H1 (cell line): ENCODE results near the gene SMG1. TPM values are rescaled to one million over a fixed set of nuclear protein-coding genes. Genes with fewer than 3 reads are reported as not detected.
"Not testable (repeated sequence)": the region's sequence is repeated elsewhere in the genome, so short reads cannot be mapped to it uniquely, and the experiment has no call there.

Source experiments
- CTCF ChIA-PET: fragments of 300-600 bp; sonication (Branson Sonifier 250); formaldehyde crosslinking; loops from one replicate; lab custom pipeline; 2021; ENCODE audit not compliant: partially characterized antibody; lab: Charles Lee
- POLR2A ChIA-PET: fragments of 300-600 bp; sonication (Branson Sonifier 250); formaldehyde crosslinking; loops from one replicate; lab custom pipeline; 2021; ENCODE audit warnings: inconsistent platforms; ENCODE audit not compliant: partially characterized antibody; lab: Charles Lee
- DNase-seq, 2 experiments: peaks; one replicate each; pipeline versions ENCODE4 v3.0.0 to v3.0.0-alpha.2; 2010 to 2022; ENCODE audit warnings: low spot score in 2 of 2, low read depth in 1 of 2, mixed read lengths in 1 of 2
- FAIRE-seq: peaks from 2 replicates; lab custom pipeline; 2011; peaks lifted over from hg19 to GRCh38; lab: Jason Lieb, UNC
- H2AFZ ChIP-seq: 2 replicates; pipeline ENCODE4 v1.8.1; 2012; ENCODE audit warnings: low read length, inconsistent platforms
- H2AK5ac ChIP-seq: 2 replicates; pipeline ENCODE4 v1.6.1; 2013; ENCODE audit warnings: low read depth, low read length
- H2BK120ac ChIP-seq: replicated peaks from 2 replicates; pipeline ENCODE3; 2013; ENCODE audit warnings: low read depth, low read length, inconsistent platforms
- H2BK12ac ChIP-seq: 2 replicates; pipeline ENCODE4 v1.6.1; 2013; ENCODE audit warnings: low read depth, low read length
- H2BK15ac ChIP-seq: 2 replicates; pipeline ENCODE4 v1.6.1; 2013; ENCODE audit warnings: low read length
- H2BK20ac ChIP-seq: 2 replicates; pipeline ENCODE4 v1.6.1; 2013; ENCODE audit warnings: low read length
- H2BK5ac ChIP-seq: 2 replicates; pipeline ENCODE4 v1.6.1; 2013; ENCODE audit warnings: low read depth, low read length
- H3K14ac ChIP-seq: 2 replicates; pipeline ENCODE4 v1.6.1; 2013; ENCODE audit warnings: inconsistent platforms; ENCODE audit not compliant: insufficient read length
- H3K18ac ChIP-seq: 2 replicates; pipeline ENCODE4 v1.6.1; 2013; ENCODE audit warnings: low read length; ENCODE audit errors: extremely low read depth
- H3K23ac ChIP-seq: 2 replicates; pipeline ENCODE4 v1.6.1; 2013; ENCODE audit warnings: inconsistent platforms; ENCODE audit not compliant: insufficient read length
- H3K23me2 ChIP-seq: 2 replicates; pipeline ENCODE4 v1.6.1; 2013; ENCODE audit warnings: low read depth, low read length
- H3K27ac ChIP-seq: 2 replicates; pipeline ENCODE4 v1.6.1; 2011; ENCODE audit warnings: low read depth, low read length, inconsistent platforms
- H3K27me3 ChIP-seq, 4 experiments: replicated peaks in 1 of 4; 1 replicate in 1 of 4; 2 replicates in 3 of 4; pipeline versions ENCODE4 v1.6.1 to v1.8.1; 2011 to 2013; ENCODE audit warnings: low read length in 3 of 4, mild to moderate bottlenecking in 3 of 4, inconsistent platforms in 2 of 4, mixed read lengths in 2 of 4, moderate library complexity in 1 of 4; ENCODE audit not compliant: control insufficient read depth in 3 of 4, insufficient read depth in 3 of 4; ENCODE audit errors: extremely low read depth in 1 of 4
- H3K36me3 ChIP-seq, 4 experiments: 2 replicates each; pipeline versions ENCODE4 v1.6.1 to v1.8.1; 2011 to 2013; ENCODE audit warnings: mild to moderate bottlenecking in 4 of 4, low read length in 3 of 4, moderate library complexity in 2 of 4, control low read depth in 1 of 4, inconsistent platforms in 1 of 4; ENCODE audit not compliant: insufficient read depth in 4 of 4, control insufficient read depth in 2 of 4
- H3K4ac ChIP-seq: replicated peaks from 2 replicates; pipeline ENCODE3; 2013; ENCODE audit warnings: low read length, low read depth, mixed read lengths, inconsistent platforms; ENCODE audit not compliant: insufficient read length
- H3K4me1 ChIP-seq, 4 experiments: replicated peaks in 1 of 4; 1 replicate in 1 of 4; 2 replicates in 3 of 4; pipeline versions ENCODE4 v1.6.1 to v1.8.1; 2011 to 2013; ENCODE audit warnings: low read length in 3 of 4, inconsistent platforms in 2 of 4, mixed read lengths in 1 of 4; ENCODE audit not compliant: insufficient read depth in 4 of 4, control insufficient read depth in 3 of 4
- H3K4me2 ChIP-seq, 2 experiments: 2 replicates each; pipeline versions ENCODE4 v1.6.1 to v1.8.1; 2011 to 2013; ENCODE audit warnings: low read depth in 2 of 2, low read length in 2 of 2, control low read depth in 1 of 2, inconsistent platforms in 1 of 2, mild to moderate bottlenecking in 1 of 2; ENCODE audit not compliant: insufficient read depth in 1 of 2
- H3K4me3 ChIP-seq, 4 experiments: fragments of 200-600, 300-600 bp in 1 of 4; sonication (generic), shearing (Covaris generic), sonication (Bioruptor Twin) in 1 of 4; 2 replicates each; pipeline versions ENCODE4 v1.5.1 to v1.8.1; 2011 to 2016; ENCODE audit warnings: low read length in 4 of 4, low read depth in 3 of 4, control low read depth in 2 of 4, inconsistent platforms in 2 of 4, mild to moderate bottlenecking in 2 of 4, mixed read lengths in 1 of 4, moderate library complexity in 1 of 4; ENCODE audit not compliant: insufficient read depth in 2 of 4; ENCODE audit errors: extremely low read depth in 1 of 4
- H3K56ac ChIP-seq: replicated peaks from 2 replicates; pipeline ENCODE3; 2013; ENCODE audit warnings: low read depth, mild to moderate bottlenecking, mixed read lengths, low read length, inconsistent platforms; ENCODE audit not compliant: insufficient read length
- H3K79me1 ChIP-seq: 2 replicates; pipeline ENCODE4 v1.6.1; 2013; ENCODE audit warnings: low read depth, low read length, control low read depth
- H3K79me2 ChIP-seq, 2 experiments: 2 replicates each; pipeline versions ENCODE4 v1.6.1 to v1.8.1; 2012 to 2013; ENCODE audit warnings: low read length in 2 of 2, mild to moderate bottlenecking in 2 of 2, inconsistent platforms in 1 of 2; ENCODE audit not compliant: insufficient read depth in 2 of 2, control insufficient read depth in 1 of 2
- H3K9ac ChIP-seq, 4 experiments: replicated peaks in 1 of 4; 1 replicate in 1 of 4; 2 replicates in 3 of 4; pipeline versions ENCODE4 v1.6.1 to v1.8.1; 2011 to 2013; ENCODE audit warnings: low read depth in 3 of 4, low read length in 3 of 4, control low read depth in 2 of 4, mild to moderate bottlenecking in 2 of 4, moderate library complexity in 2 of 4, inconsistent platforms in 1 of 4; ENCODE audit errors: extremely low read depth in 1 of 4
- H3K9me3 ChIP-seq, 2 experiments: 2 replicates each; pipeline versions ENCODE4 v1.6.1 to v1.8.1; 2012 to 2013; ENCODE audit warnings: mild to moderate bottlenecking in 2 of 2, moderate library complexity in 2 of 2, control low read depth in 1 of 2, inconsistent platforms in 1 of 2, low read depth in 1 of 2, low read length in 1 of 2, mixed read lengths in 1 of 2; ENCODE audit not compliant: insufficient read depth in 2 of 2
- H4K20me1 ChIP-seq, 2 experiments: replicated peaks in 1 of 2; 2 replicates each; pipeline versions ENCODE3 to v1.8.1; 2011 to 2013; ENCODE audit warnings: inconsistent platforms in 2 of 2, low read length in 2 of 2, mild to moderate bottlenecking in 1 of 2; ENCODE audit not compliant: insufficient read depth in 2 of 2, control insufficient read depth in 1 of 2
- H4K5ac ChIP-seq: 2 replicates; pipeline ENCODE4 v1.6.1; 2013; ENCODE audit warnings: low read length, low read depth, mixed read lengths, inconsistent platforms; ENCODE audit not compliant: insufficient read length
- H4K8ac ChIP-seq: 2 replicates; pipeline ENCODE4 v1.8.0; 2013; ENCODE audit warnings: mild to moderate bottlenecking, moderate library complexity, low read length, inconsistent platforms; ENCODE audit not compliant: insufficient read depth; ENCODE audit errors: extremely low read depth
- H4K91ac ChIP-seq: replicated peaks from 2 replicates; pipeline ENCODE3; 2013; ENCODE audit warnings: low read length, mixed read lengths, inconsistent platforms; ENCODE audit not compliant: insufficient read length
- whole genome bisulfite sequencing, 2 experiments: shearing (Covaris generic) in 1 of 2; methylation state at CpG; one replicate each; pipeline versions ENCODE4 v1.1.6 to v1.1.7; 2013 to 2015; ENCODE audit warnings: low lambda C conversion rate in 2 of 2, mixed read lengths in 2 of 2, inconsistent platforms in 1 of 2, low coverage in 1 of 2, missing lambda C conversion rate in 1 of 2; ENCODE audit not compliant: insufficient replicate concordance in 2 of 2, insufficient coverage in 1 of 2, insufficient read length in 1 of 2; ENCODE audit errors: extremely low coverage in 1 of 2, missing lambda C conversion rate in 1 of 2; 5-methylcytosine and 5-hydroxymethylcytosine counted together
- polyA plus RNA-seq, 7 experiments: library from polyadenylated mRNA; depleted of rRNA in 3 of 7; stranded (reverse) in 5 of 7; unstranded in 2 of 7; fragments of >200 nt in 5 of 7; fragments of 200-250 nt in 2 of 7; gene quantifications; 1 replicate in 5 of 7; 2 replicates in 1 of 7; 4 replicates in 1 of 7; pipeline versions ENCODE4 v1.2.1 to v1.2.3, GENCODE V29; 2011 to 2013; ENCODE audit warnings: missing spikeins in 2 of 7, mixed read lengths in 2 of 7
- total RNA-seq: library from RNA; stranded (reverse); fragmentation: NEBNext Ultra II Directional; extraction: Animal tissue kit (Norgen Biotek cat#: 25700); gene quantifications from 2 replicates; pipeline ENCODE4 v1.2.1, GENCODE V29; 2021

SMG1 gene
- total and polyA plus RNA-seq, 2 of the 8 experiments (the other 6 are each of a cell fraction or from before 2014, with no cell fraction given): 14.9 to 90.6 TPM

DNA sequence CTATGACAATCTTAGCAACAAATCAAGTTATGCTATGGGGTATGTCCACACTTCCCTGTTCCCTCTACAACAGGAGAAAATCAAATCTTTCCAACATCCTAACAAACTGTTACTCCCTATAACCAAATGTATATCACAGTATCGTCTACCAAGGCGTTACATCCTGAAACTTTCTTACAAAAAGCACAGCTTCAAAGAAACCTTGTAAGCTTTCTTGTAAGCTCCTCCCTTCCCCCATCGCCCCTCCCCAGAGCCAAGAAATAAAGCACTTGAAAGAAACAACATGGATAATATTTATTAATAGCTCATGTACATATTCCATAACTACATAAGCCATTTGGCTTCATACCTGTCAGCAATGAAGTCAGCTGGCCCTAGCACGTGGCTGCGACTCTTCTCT, 2.3 kb downstream of the SMG1 start:
- H4K5ac ChIP-seq, H2BK20ac ChIP-seq, H3K56ac ChIP-seq, H3K14ac ChIP-seq, H3K4ac ChIP-seq, H3K9ac ChIP-seq, H3K18ac ChIP-seq, H2BK12ac ChIP-seq, DNase-seq, H2AK5ac ChIP-seq, H3K27me3 ChIP-seq, H2BK120ac ChIP-seq, H3K79me1 ChIP-seq, H3K23ac ChIP-seq, H3K23me2 ChIP-seq, H3K27ac ChIP-seq, FAIRE-seq, H2BK15ac ChIP-seq, H2AFZ ChIP-seq, H4K8ac ChIP-seq, H2BK5ac ChIP-seq, H3K9me3 ChIP-seq, CTCF ChIA-PET, H4K91ac ChIP-seq, H3K4me1 ChIP-seq, H3K36me3 ChIP-seq, H4K20me1 ChIP-seq: not testable (repeated sequence)
- 50% methylated on average over 5 of the region's 5 CpGs; no CpG with 5 or more reads in 1 of the 2 experiments for WGBS, 2 experiments
- H3K4me2 ChIP-seq: peak overlapping the region; percentile 6 to 31; a peak in 1 of 4 replicates
- peak overlapping the region in 2 of 4 experiments; percentile 7 to 92; a peak in 2 of 8 replicates for H3K4me3 ChIP-seq
- POLR2A ChIA-PET: interaction anchor here (2.8 kb wide), 1 partner anchor 123 kb away, joined by 11 read pairs; the partner anchor contains the start of gene ARL6IP1
- peaks cover 29 to 64% of the 10 kb centered on the region in 2 experiments for H3K79me2 ChIP-seq

DNA sequence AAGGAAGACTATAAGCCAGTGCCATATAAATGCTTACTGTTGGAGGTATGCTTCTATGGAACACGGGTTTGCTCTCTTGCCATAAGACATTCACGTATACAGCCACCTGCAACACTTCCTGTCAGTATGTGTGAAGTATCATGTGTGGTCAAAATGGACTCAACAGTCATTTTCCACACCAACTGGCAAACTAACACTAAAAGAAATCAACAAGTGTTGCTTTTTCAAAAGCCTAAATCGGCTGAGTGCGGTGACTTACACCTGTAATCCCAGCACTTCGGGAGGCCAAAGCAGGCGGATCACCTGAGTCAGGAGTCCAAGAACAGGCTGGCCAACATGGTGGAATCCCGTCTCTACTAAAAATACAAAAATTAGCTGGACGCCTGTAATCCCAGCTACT, 3.1 kb downstream of the SMG1 start:
- H2AK5ac ChIP-seq, H3K4me3 ChIP-seq, H3K23me2 ChIP-seq, H4K8ac ChIP-seq, H3K79me1 ChIP-seq, H3K23ac ChIP-seq, H2BK12ac ChIP-seq, FAIRE-seq, H3K9me3 ChIP-seq, H4K91ac ChIP-seq, H2BK20ac ChIP-seq, H2BK120ac ChIP-seq, H2BK15ac ChIP-seq, H3K18ac ChIP-seq, H3K4me1 ChIP-seq, H3K56ac ChIP-seq, H3K14ac ChIP-seq, H3K9ac ChIP-seq, H2BK5ac ChIP-seq, H2AFZ ChIP-seq, POLR2A ChIA-PET, H3K36me3 ChIP-seq, H4K20me1 ChIP-seq, H4K5ac ChIP-seq, CTCF ChIA-PET, H3K4ac ChIP-seq, H3K27me3 ChIP-seq, H3K27ac ChIP-seq: not testable (repeated sequence)
- DNase-seq: peak in 1 of 2 experiments; percentile 31
- 81% methylated on average over 8 of the region's 8 CpGs; no CpG with 5 or more reads in 1 of the 2 experiments for WGBS, 2 experiments
- Histone ChIP-seq H3K79me2 (peaks cover 29 to 71% of the 10 kb centered on the region in 2 experiments), H3K4me2 (peak overlapping the region in 1 of 2 experiments; percentile 31; a peak in 1 of 4 replicates)
